Liver (tissue), 9 donors: ENCODE results near the gene SUGCT. TPM values are rescaled to one million over a fixed set of nuclear protein-coding genes. Genes with fewer than 3 reads are reported as not detected.

Experiments
- DNase-seq: peaks from one replicate; pipeline ENCODE4 v3.0.0-alpha.2; 2017; ENCODE audit warnings: low spot score
- H3K27ac ChIP-seq, 2 donors: one replicate each; pipeline ENCODE4 v1.7.0; 2013; ENCODE audit warnings: inconsistent platforms in 2 of 2, low read length in 2 of 2, control low read depth in 1 of 2, low read depth in 1 of 2, mild to moderate bottlenecking in 1 of 2
- H3K27me3 ChIP-seq, 4 donors: one replicate each; pipeline versions ENCODE4 v1.6.1 to v1.7.0; 2013; ENCODE audit warnings: low read length in 3 of 4, inconsistent platforms in 1 of 4, mild to moderate bottlenecking in 1 of 4, moderate library complexity in 1 of 4; ENCODE audit not compliant: control insufficient read depth in 4 of 4, insufficient read depth in 4 of 4
- H3K36me3 ChIP-seq, 4 donors: one replicate each; pipeline versions ENCODE4 v1.6.1 to v1.7.0; 2013; ENCODE audit warnings: low read length in 3 of 4, mild to moderate bottlenecking in 3 of 4, low read depth in 1 of 4, moderate library complexity in 1 of 4; ENCODE audit not compliant: control insufficient read depth in 4 of 4, insufficient read depth in 3 of 4
- H3K4me1 ChIP-seq, 4 donors: one replicate each; pipeline versions ENCODE4 v1.6.1 to v1.7.0; 2013; ENCODE audit warnings: low read length in 3 of 4, mild to moderate bottlenecking in 3 of 4, moderate library complexity in 1 of 4; ENCODE audit not compliant: control insufficient read depth in 4 of 4, insufficient read depth in 4 of 4
- H3K4me3 ChIP-seq, 3 donors: one replicate each; pipeline versions ENCODE4 v1.6.1 to v1.7.0; 2013; ENCODE audit warnings: low read length in 3 of 3, control low read depth in 1 of 3, low read depth in 1 of 3, mild to moderate bottlenecking in 1 of 3
- H3K9ac ChIP-seq, 2 donors: one replicate each; pipeline ENCODE4 v1.7.0; 2013; ENCODE audit warnings: low read length in 2 of 2, mild to moderate bottlenecking in 2 of 2, moderate library complexity in 2 of 2, control low read depth in 1 of 2, low read depth in 1 of 2
- H3K9me3 ChIP-seq, 4 donors: one replicate each; pipeline versions ENCODE4 v1.6.1 to v1.7.0; 2013; ENCODE audit warnings: low read length in 3 of 4; ENCODE audit not compliant: control insufficient read depth in 4 of 4
- EGR1 ChIP-seq, 2 donors: IDR thresholded peaks; 2 replicates each; pipeline ENCODE4 v1.6.1; 2016 to 2018; ENCODE audit warnings: antibody characterized with exemption in 2 of 2, low read depth in 2 of 2
- FOXA1 ChIP-seq: IDR thresholded peaks from 2 replicates; pipeline ENCODE4 v1.6.1; 2016; ENCODE audit warnings: antibody characterized with exemption
- FOXA2 ChIP-seq: IDR thresholded peaks from 2 replicates; pipeline ENCODE4 v1.6.1; 2016; ENCODE audit warnings: antibody characterized with exemption
- GABPA ChIP-seq, 2 donors: IDR thresholded peaks in 1 of 2; conservative IDR thresholded peaks in 1 of 2; 2 replicates each; pipeline ENCODE4 v1.6.1; 2016; ENCODE audit warnings: antibody characterized with exemption in 2 of 2, mild to moderate bottlenecking in 1 of 2, moderate library complexity in 1 of 2
- HNF4A ChIP-seq, 2 donors: conservative IDR thresholded peaks; 2 replicates each; pipeline ENCODE4 v1.6.1; 2016; ENCODE audit warnings: antibody characterized with exemption in 2 of 2, mild to moderate bottlenecking in 2 of 2
- HNF4G ChIP-seq: IDR thresholded peaks from 2 replicates; pipeline ENCODE4 v1.6.1; 2016; ENCODE audit warnings: antibody characterized with exemption
- JUND ChIP-seq, 2 donors: IDR thresholded peaks; 2 replicates each; pipeline ENCODE4 v1.6.1; 2016; ENCODE audit warnings: antibody characterized with exemption in 2 of 2
- NR2F2 ChIP-seq: IDR thresholded peaks from 2 replicates; pipeline ENCODE4 v1.6.1; 2016; ENCODE audit warnings: antibody characterized with exemption
- RAD21 ChIP-seq, 2 donors: IDR thresholded peaks; 2 replicates each; pipeline ENCODE4 v1.6.1; 2016; ENCODE audit warnings: antibody characterized with exemption in 2 of 2, mild to moderate bottlenecking in 2 of 2
- RXRA ChIP-seq, 2 donors: IDR thresholded peaks; 2 replicates each; pipeline ENCODE4 v1.6.1; 2017 to 2018; ENCODE audit warnings: antibody characterized with exemption in 2 of 2, mild to moderate bottlenecking in 1 of 2
- SP1 ChIP-seq: IDR thresholded peaks from 2 replicates; pipeline ENCODE4 v1.6.1; 2018; ENCODE audit warnings: antibody characterized with exemption, mild to moderate bottlenecking
- TAF1 ChIP-seq: conservative IDR thresholded peaks from 2 replicates; pipeline ENCODE4 v1.6.1; 2016; ENCODE audit warnings: antibody characterized with exemption, mild to moderate bottlenecking
- YY1 ChIP-seq: IDR thresholded peaks from 2 replicates; pipeline ENCODE4 v1.6.1; 2016; ENCODE audit warnings: antibody characterized with exemption, mild to moderate bottlenecking
- WGBS: extraction: QIAGEN DNeasy Blood & Tissue Kit; methylation state at CpG from one replicate; pipeline ENCODE4 v1.1.7; 2013; 5-methylcytosine and 5-hydroxymethylcytosine counted together
- polyA plus RNA-seq, 2 donors: library from polyadenylated mRNA; stranded (reverse) in 1 of 2; unstranded in 1 of 2; fragments of 200-250 nt in 1 of 2; fragments of >200 nt in 1 of 2; fragmentation: Nextera tagmentation in 1 of 2; extraction: Ambion mirVana in 1 of 2; gene quantifications; one replicate each; pipeline versions ENCODE4 v1.2.1 to v1.2.3, GENCODE V29; 2013 to 2015
- total RNA-seq, 2 donors: library from RNA; depleted of rRNA; stranded (reverse); fragments of >200 nt; gene quantifications; one replicate each; pipeline ENCODE4 v1.2.3, GENCODE V29; 2014
- TF ChIP-seq, protein P1 (sequence below): IDR thresholded peaks from 2 replicates; pipeline ENCODE4 v1.6.1; 2016; ENCODE audit warnings: antibody characterized with exemption
- TF ChIP-seq, protein P2 (sequence below): IDR thresholded peaks from 2 replicates; pipeline ENCODE4 v1.6.1; 2016; ENCODE audit warnings: antibody characterized with exemption
- TF ChIP-seq, protein P3 (sequence below): IDR thresholded peaks from 2 replicates; pipeline ENCODE4 v1.6.1; 2016; ENCODE audit warnings: antibody characterized with exemption, mild to moderate bottlenecking
- TF ChIP-seq, protein P4 (sequence below): fragments of 150-350 bp; IDR thresholded peaks from 2 replicates; pipeline ENCODE4 v1.5.1; 2017; ENCODE audit warnings: improper control_type of control experiment, low read depth, low read length; ENCODE audit not compliant: missing input control
- TF ChIP-seq, protein P5 (sequence below): IDR thresholded peaks from 2 replicates; pipeline ENCODE4 v1.6.1; 2016; ENCODE audit warnings: antibody characterized with exemption
- donor health status: healthy.
- donor health status: healthy.
- donor health status: healthy.
- donor health status: healthy.
- donor health status: healthy.

The SUGCT gene
- total and polyA plus RNA-seq, 4 donors: 6.2 to 11.9 (median 9.9) TPM

DNA sequence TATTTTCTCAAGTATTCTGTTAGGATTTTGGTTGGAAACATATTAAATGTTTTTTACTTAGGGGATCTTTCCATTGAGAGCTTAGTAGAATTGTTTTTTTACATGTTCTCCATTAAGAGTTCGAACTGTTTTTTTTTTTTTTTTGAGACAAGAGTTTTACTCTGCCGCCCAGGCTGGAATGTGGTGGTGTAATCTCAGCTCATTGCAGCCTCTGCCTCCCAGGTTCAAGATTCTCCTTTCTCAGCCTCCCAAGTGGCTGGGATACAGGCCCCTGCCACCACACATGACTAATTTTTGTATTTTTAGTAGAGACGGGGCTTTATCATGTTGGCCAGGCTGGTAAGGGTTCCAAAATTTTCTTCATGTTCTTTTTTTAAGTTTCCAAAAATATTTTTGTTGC, 33.6 kb upstream of the SUGCT start:
- DNase-seq: no peak
- Histone ChIP-seq H3K27ac (no peak overlapping the region), H3K9me3 (no peaks in the 10 kb centered on the region), H3K36me3 (no peaks in the 10 kb centered on the region), H3K27me3 (no peaks in the 10 kb centered on the region), H3K9ac (no peak overlapping the region), H3K4me3 (no peak overlapping the region), H3K4me1 (peaks cover 8 to 29% (median 24%) of the 10 kb centered on the region in 4 donors)
- WGBS: 58% methylated on average over 3 of the region's 3 CpGs
- TF ChIP-seq JUND (IDR thresholded peaks at IDR 0.05) (no peak), SP1 (no peak), HNF4G (no peak), FOXA2 (no peak), HNF4A (conservative IDR thresholded peaks at IDR 0.05) (no peak), EGR1 (IDR thresholded peaks at IDR 0.05; ENCODE audit: low read depth in 2 of 2) (no peak), GABPA (IDR thresholded peaks at IDR 0.05 in 1 of 2, conservative IDR thresholded peaks at IDR 0.05 in 1 of 2) (no peak), NR2F2 (no peak)
- TF ChIP-seq, protein P1, sequence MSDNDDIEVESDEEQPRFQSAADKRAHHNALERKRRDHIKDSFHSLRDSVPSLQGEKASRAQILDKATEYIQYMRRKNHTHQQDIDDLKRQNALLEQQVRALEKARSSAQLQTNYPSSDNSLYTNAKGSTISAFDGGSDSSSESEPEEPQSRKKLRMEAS: no peak
- TF ChIP-seq, protein P2, sequence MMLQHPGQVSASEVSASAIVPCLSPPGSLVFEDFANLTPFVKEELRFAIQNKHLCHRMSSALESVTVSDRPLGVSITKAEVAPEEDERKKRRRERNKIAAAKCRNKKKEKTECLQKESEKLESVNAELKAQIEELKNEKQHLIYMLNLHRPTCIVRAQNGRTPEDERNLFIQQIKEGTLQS: no peak

DNA sequence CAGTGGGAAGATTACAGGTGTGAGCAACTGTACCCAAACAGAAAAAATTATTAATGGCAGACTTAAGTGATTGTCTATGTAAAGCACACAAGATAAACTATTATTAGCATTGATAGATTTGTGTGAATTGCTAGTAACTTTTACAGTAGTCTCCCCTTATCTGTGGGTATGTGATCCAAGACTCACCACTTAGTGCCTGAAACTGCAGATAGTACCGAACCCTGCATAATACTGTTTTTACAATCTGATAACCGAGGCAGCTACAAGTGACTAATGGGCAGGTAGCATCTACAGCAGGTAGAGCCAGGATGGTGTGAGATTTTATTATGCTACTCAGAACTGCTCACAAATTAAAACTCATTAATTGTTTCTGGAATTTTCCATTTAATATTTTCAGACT, 31.9 kb upstream of the SUGCT start:
- no peak overlapping the region for H3K4me3 ChIP-seq
- DNase-seq: no peak
- no peak overlapping the region for H3K27ac ChIP-seq
- no peaks in the 10 kb centered on the region for H3K27me3 ChIP-seq
- H3K36me3 ChIP-seq: peaks cover 0 to 1% (median 0%) of the 10 kb centered on the region in 4 donors
- peaks cover 5 to 12% (median 11%) of the 10 kb centered on the region in 4 donors for H3K4me1 ChIP-seq
- H3K9ac ChIP-seq: no peak overlapping the region
- TF ChIP-seq, protein P3, sequence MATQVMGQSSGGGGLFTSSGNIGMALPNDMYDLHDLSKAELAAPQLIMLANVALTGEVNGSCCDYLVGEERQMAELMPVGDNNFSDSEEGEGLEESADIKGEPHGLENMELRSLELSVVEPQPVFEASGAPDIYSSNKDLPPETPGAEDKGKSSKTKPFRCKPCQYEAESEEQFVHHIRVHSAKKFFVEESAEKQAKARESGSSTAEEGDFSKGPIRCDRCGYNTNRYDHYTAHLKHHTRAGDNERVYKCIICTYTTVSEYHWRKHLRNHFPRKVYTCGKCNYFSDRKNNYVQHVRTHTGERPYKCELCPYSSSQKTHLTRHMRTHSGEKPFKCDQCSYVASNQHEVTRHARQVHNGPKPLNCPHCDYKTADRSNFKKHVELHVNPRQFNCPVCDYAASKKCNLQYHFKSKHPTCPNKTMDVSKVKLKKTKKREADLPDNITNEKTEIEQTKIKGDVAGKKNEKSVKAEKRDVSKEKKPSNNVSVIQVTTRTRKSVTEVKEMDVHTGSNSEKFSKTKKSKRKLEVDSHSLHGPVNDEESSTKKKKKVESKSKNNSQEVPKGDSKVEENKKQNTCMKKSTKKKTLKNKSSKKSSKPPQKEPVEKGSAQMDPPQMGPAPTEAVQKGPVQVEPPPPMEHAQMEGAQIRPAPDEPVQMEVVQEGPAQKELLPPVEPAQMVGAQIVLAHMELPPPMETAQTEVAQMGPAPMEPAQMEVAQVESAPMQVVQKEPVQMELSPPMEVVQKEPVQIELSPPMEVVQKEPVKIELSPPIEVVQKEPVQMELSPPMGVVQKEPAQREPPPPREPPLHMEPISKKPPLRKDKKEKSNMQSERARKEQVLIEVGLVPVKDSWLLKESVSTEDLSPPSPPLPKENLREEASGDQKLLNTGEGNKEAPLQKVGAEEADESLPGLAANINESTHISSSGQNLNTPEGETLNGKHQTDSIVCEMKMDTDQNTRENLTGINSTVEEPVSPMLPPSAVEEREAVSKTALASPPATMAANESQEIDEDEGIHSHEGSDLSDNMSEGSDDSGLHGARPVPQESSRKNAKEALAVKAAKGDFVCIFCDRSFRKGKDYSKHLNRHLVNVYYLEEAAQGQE: no peak
- TF ChIP-seq FOXA1 (no peak), JUND (IDR thresholded peaks at IDR 0.05) (no peak), FOXA2 (no peak), SP1 (no peak), TAF1 (no peak), GABPA (IDR thresholded peaks at IDR 0.05 in 1 of 2, conservative IDR thresholded peaks at IDR 0.05 in 1 of 2) (no peak), EGR1 (IDR thresholded peaks at IDR 0.05; ENCODE audit: low read depth in 2 of 2) (no peak), RXRA (IDR thresholded peaks at IDR 0.05) (no peak), RAD21 (IDR thresholded peaks at IDR 0.05) (no peak), HNF4G (no peak), HNF4A (conservative IDR thresholded peaks at IDR 0.05) (no peak), YY1 (no peak), NR2F2 (no peak)
- TF ChIP-seq, protein P4, sequence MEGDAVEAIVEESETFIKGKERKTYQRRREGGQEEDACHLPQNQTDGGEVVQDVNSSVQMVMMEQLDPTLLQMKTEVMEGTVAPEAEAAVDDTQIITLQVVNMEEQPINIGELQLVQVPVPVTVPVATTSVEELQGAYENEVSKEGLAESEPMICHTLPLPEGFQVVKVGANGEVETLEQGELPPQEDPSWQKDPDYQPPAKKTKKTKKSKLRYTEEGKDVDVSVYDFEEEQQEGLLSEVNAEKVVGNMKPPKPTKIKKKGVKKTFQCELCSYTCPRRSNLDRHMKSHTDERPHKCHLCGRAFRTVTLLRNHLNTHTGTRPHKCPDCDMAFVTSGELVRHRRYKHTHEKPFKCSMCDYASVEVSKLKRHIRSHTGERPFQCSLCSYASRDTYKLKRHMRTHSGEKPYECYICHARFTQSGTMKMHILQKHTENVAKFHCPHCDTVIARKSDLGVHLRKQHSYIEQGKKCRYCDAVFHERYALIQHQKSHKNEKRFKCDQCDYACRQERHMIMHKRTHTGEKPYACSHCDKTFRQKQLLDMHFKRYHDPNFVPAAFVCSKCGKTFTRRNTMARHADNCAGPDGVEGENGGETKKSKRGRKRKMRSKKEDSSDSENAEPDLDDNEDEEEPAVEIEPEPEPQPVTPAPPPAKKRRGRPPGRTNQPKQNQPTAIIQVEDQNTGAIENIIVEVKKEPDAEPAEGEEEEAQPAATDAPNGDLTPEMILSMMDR: no peak
- TF ChIP-seq, protein P2: no peak
- TF ChIP-seq, protein P5, sequence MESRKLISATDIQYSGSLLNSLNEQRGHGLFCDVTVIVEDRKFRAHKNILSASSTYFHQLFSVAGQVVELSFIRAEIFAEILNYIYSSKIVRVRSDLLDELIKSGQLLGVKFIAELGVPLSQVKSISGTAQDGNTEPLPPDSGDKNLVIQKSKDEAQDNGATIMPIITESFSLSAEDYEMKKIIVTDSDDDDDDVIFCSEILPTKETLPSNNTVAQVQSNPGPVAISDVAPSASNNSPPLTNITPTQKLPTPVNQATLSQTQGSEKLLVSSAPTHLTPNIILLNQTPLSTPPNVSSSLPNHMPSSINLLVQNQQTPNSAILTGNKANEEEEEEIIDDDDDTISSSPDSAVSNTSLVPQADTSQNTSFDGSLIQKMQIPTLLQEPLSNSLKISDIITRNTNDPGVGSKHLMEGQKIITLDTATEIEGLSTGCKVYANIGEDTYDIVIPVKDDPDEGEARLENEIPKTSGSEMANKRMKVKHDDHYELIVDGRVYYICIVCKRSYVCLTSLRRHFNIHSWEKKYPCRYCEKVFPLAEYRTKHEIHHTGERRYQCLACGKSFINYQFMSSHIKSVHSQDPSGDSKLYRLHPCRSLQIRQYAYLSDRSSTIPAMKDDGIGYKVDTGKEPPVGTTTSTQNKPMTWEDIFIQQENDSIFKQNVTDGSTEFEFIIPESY: no peak
- TF ChIP-seq, protein P1: no peak
- 92% methylated on average over 2 of the region's 2 CpGs for WGBS
- H3K9me3 ChIP-seq: no peaks in the 10 kb centered on the region
